Natural killer cell treated with Interleukin-12 subunit alpha and Interleukin-12 subunit beta and Interleukin-15 and Interleukin-18, amount 100 ng/mL, for 72 hours (primary cell): ENCODE data around the gene GPR157. TPM values are rescaled to one million over a fixed set of nuclear protein-coding genes. Genes with fewer than 3 reads are reported as not detected.

ENCODE experiments used
- ATAC-seq, 2 donors: fragments of 150-1000 bp; cut with Tn5 transposase in 1 of 2; sonication (Bioruptor Pico), chemical (Tn5 transposase) in 1 of 2; 2 replicates each; pipeline ENCODE4 v1.10.0; 2021
- DNase-seq: peaks from one replicate; pipeline ENCODE4 v3.0.0; 2022; ENCODE audit warnings: low spot score
- H3K27ac Mint-ChIP-seq, 2 donors: 1 replicate in 1 of 2; 2 replicates in 1 of 2; pipeline ENCODE4 v1.8.0; 2022; ENCODE audit warnings: mixed read lengths in 2 of 2, mild to moderate bottlenecking in 1 of 2, moderate library complexity in 1 of 2
- H3K27me3 Mint-ChIP-seq, 2 donors: 1 replicate in 1 of 2; 2 replicates in 1 of 2; pipeline ENCODE4 v1.8.0; 2022; ENCODE audit warnings: mixed read lengths in 2 of 2
- H3K36me3 Mint-ChIP-seq: one replicate; pipeline ENCODE4 v1.8.0; 2022; ENCODE audit warnings: mixed read lengths
- H3K4me1 Mint-ChIP-seq, 2 donors: 1 replicate in 1 of 2; 2 replicates in 1 of 2; pipeline ENCODE4 v1.8.0; 2022; ENCODE audit warnings: low read depth in 2 of 2, mixed read lengths in 2 of 2, mild to moderate bottlenecking in 1 of 2
- H3K4me3 Mint-ChIP-seq: one replicate; pipeline ENCODE4 v1.8.0; 2022; ENCODE audit warnings: mixed read lengths
- H3K9me3 Mint-ChIP-seq: 2 replicates; pipeline ENCODE4 v1.8.0; 2022; ENCODE audit warnings: mixed read lengths
- total RNA-seq, 2 donors: library from RNA; stranded (reverse); gene quantifications; one replicate each; pipeline ENCODE4 v1.2.3, GENCODE V29; 2022

GPR157 gene
- 1 to 10 TPM; 1.6 to 2.9 TPM for total RNA-seq

GRCh38 chr1:9128520-9129265 is at the start of gene GPR157:
Gene GPR157, minus strand, starts transcription at chr1:9129102. Its CDS starts 75 bp downstream, at chr1:9129027.
- peak; percentile 96 to 97 for ATAC-seq
- no peaks in the 10 kb centered on the region for H3K36me3 Mint-ChIP-seq
- H3K27me3 Mint-ChIP-seq, result peaks cover 0 to under 1% of the 10 kb centered on the region in 2 donors
- H3K27ac Mint-ChIP-seq, result peak within 1 kb of the TSS; percentile 4 to 47
- H3K9me3 Mint-ChIP-seq, result no peaks in the 10 kb centered on the region
- peak within 1 kb of the TSS; percentile 85 for H3K4me3 Mint-ChIP-seq
- H3K4me1 Mint-ChIP-seq, result peaks cover 9 to 10% of the 10 kb centered on the region in 2 donors
- DNase-seq, result peak; percentile 82

- peaks cover 0 to 3% of the 10 kb centered on the region in 2 donors for H3K4me1 Mint-ChIP-seq
- no peak overlapping the region for H3K4me3 Mint-ChIP-seq
- H3K36me3 Mint-ChIP-seq, result no peaks in the 10 kb centered on the region
- peaks cover 23 to 24% of the 10 kb centered on the region in 2 donors for H3K27me3 Mint-ChIP-seq
- no peaks in the 10 kb centered on the region for H3K9me3 Mint-ChIP-seq
- no peak overlapping the region for H3K27ac Mint-ChIP-seq
- no peak for DNase-seq
- ATAC-seq, result no peak
These were observed 45.9 kb upstream of the GPR157 start for GRCh38 chr1:9174762-9175161.

- H3K4me1 Mint-ChIP-seq, result peaks cover 0 to 3% of the 10 kb centered on the region in 2 donors
- H3K27me3 Mint-ChIP-seq, result peaks cover 23 to 24% of the 10 kb centered on the region in 2 donors
- ATAC-seq (no peak), DNase-seq (no peak)
- H3K9me3 Mint-ChIP-seq, result no peaks in the 10 kb centered on the region
- no peak overlapping the region for H3K4me3 Mint-ChIP-seq
- H3K27ac Mint-ChIP-seq, result no peak overlapping the region
- H3K36me3 Mint-ChIP-seq, result no peaks in the 10 kb centered on the region
These were observed 45.3 kb upstream of the GPR157 start for GRCh38 chr1:9174243-9174642.

- H3K36me3 Mint-ChIP-seq, result no peaks in the 10 kb centered on the region
- no peaks in the 10 kb centered on the region for H3K9me3 Mint-ChIP-seq
- DNase-seq, result no peak
- no peak overlapping the region for H3K27ac Mint-ChIP-seq
- H3K4me3 Mint-ChIP-seq, result no peak overlapping the region
- H3K27me3 Mint-ChIP-seq, result peaks cover 13 to 15% of the 10 kb centered on the region in 2 donors
- peaks cover 0 to 3% of the 10 kb centered on the region in 2 donors for H3K4me1 Mint-ChIP-seq
- no peak for ATAC-seq
These were observed 40.8 kb upstream of the GPR157 start for GRCh38 chr1:9169601-9170137.

- ATAC-seq (no peak), DNase-seq (peak; percentile 26)
- no peaks in the 10 kb centered on the region for H3K9me3 Mint-ChIP-seq
- H3K36me3 Mint-ChIP-seq, result no peaks in the 10 kb centered on the region
- H3K4me3 Mint-ChIP-seq, result no peak overlapping the region
- peaks cover 2 to 3% of the 10 kb centered on the region in 2 donors for H3K27me3 Mint-ChIP-seq
- H3K27ac Mint-ChIP-seq, result no peak overlapping the region
- H3K4me1 Mint-ChIP-seq, result no peaks in the 10 kb centered on the region
These were observed 38.7 kb upstream of the GPR157 start for GRCh38 chr1:9167638-9168037.

- no peaks in the 10 kb centered on the region for H3K4me1 Mint-ChIP-seq
- H3K36me3 Mint-ChIP-seq, result no peaks in the 10 kb centered on the region
These were observed 37.7 kb upstream of the GPR157 start for GRCh38 chr1:9166289-9167235.

GRCh38 chr1:9165396-9165795 is 36.5 kb upstream of the GPR157 start:
- Mint-ChIP-seq H3K4me1 (no peaks in the 10 kb centered on the region), H3K36me3 (no peaks in the 10 kb centered on the region), H3K27me3 (peaks cover 0 to 2% of the 10 kb centered on the region in 2 donors), H3K27ac (no peak overlapping the region), H3K4me3 (no peak overlapping the region), H3K9me3 (no peaks in the 10 kb centered on the region)
- ATAC-seq (no peak), DNase-seq (no peak)

More at GRCh38 chr1:9166289-9167235, 37.7 kb upstream of the GPR157 start:
- Mint-ChIP-seq H3K9me3 (no peaks in the 10 kb centered on the region), H3K27ac (no peak overlapping the region), H3K4me3 (no peak overlapping the region), H3K27me3 (peaks cover 0 to 2% of the 10 kb centered on the region in 2 donors)
- ATAC-seq (no peak), DNase-seq (no peak)

- H3K4me1 Mint-ChIP-seq, result no peaks in the 10 kb centered on the region
- ATAC-seq, result no peak
- H3K27me3 Mint-ChIP-seq, result peaks cover 0 to 2% of the 10 kb centered on the region in 2 donors
- H3K27ac Mint-ChIP-seq, result no peak overlapping the region
- H3K4me3 Mint-ChIP-seq, result no peak overlapping the region
- H3K9me3 Mint-ChIP-seq, result no peaks in the 10 kb centered on the region
- H3K36me3 Mint-ChIP-seq, result no peaks in the 10 kb centered on the region
- DNase-seq, result peak; percentile 39
These were observed 36.0 kb upstream of the GPR157 start for GRCh38 chr1:9164919-9165318.

GRCh38 chr1:9164532-9164900 is 35.6 kb upstream of the GPR157 start:
- Mint-ChIP-seq H3K4me3 (no peak overlapping the region), H3K4me1 (no peaks in the 10 kb centered on the region), H3K36me3 (no peaks in the 10 kb centered on the region), H3K27me3 (peaks cover 0 to 2% of the 10 kb centered on the region in 2 donors), H3K27ac (no peak overlapping the region), H3K9me3 (no peaks in the 10 kb centered on the region)
- no peak for DNase-seq
- no peak for ATAC-seq

GRCh38 chr1:9161963-9162362 is 33.1 kb upstream of the GPR157 start:
- Mint-ChIP-seq H3K36me3 (no peaks in the 10 kb centered on the region), H3K27ac (no peak overlapping the region), H3K4me3 (no peak overlapping the region), H3K9me3 (no peaks in the 10 kb centered on the region), H3K4me1 (no peaks in the 10 kb centered on the region), H3K27me3 (no peaks in the 10 kb centered on the region)
- ATAC-seq (no peak), DNase-seq (no peak)

GRCh38 chr1:9161342-9161741 is 32.4 kb upstream of the GPR157 start:
- Mint-ChIP-seq H3K27ac (no peak overlapping the region), H3K36me3 (no peaks in the 10 kb centered on the region), H3K4me3 (no peak overlapping the region), H3K4me1 (no peaks in the 10 kb centered on the region), H3K27me3 (no peaks in the 10 kb centered on the region), H3K9me3 (no peaks in the 10 kb centered on the region)
- DNase-seq (no peak), ATAC-seq (no peak)

- H3K4me1 Mint-ChIP-seq, result no peaks in the 10 kb centered on the region
- H3K9me3 Mint-ChIP-seq, result no peaks in the 10 kb centered on the region
- no peaks in the 10 kb centered on the region for H3K36me3 Mint-ChIP-seq
- H3K4me3 Mint-ChIP-seq, result no peak overlapping the region
- no peaks in the 10 kb centered on the region for H3K27me3 Mint-ChIP-seq
- DNase-seq (no peak), ATAC-seq (no peak)
- no peak overlapping the region for H3K27ac Mint-ChIP-seq
These were observed 31.3 kb upstream of the GPR157 start for GRCh38 chr1:9160079-9160717.

- Mint-ChIP-seq H3K4me3 (no peak overlapping the region), H3K4me1 (no peaks in the 10 kb centered on the region), H3K27ac (no peak overlapping the region), H3K36me3 (no peaks in the 10 kb centered on the region), H3K27me3 (no peaks in the 10 kb centered on the region), H3K9me3 (no peaks in the 10 kb centered on the region)
- DNase-seq, result no peak
- no peak for ATAC-seq
These were observed 27.0 kb upstream of the GPR157 start for GRCh38 chr1:9155879-9156278.
